Erythroblast (primary cell): Measurements from ENCODE around the gene CEP250.

Experiments used
- GATA1 ChIP-seq: IDR thresholded peaks from 2 replicates; pipeline ENCODE4 v1.6.1; 2011; ENCODE audit warnings: low read depth, mild to moderate bottlenecking, control low read depth, low read length, moderate library complexity
- POLR2A ChIP-seq: IDR thresholded peaks from 2 replicates; pipeline ENCODE4 v1.6.1; 2011; ENCODE audit warnings: mild to moderate bottlenecking, low read length

- no peak for TF ChIP-seq POLR2A
- TF ChIP-seq GATA1: no peak
Observed at GRCh38 chr20:35564905-35565304, 109.5 kb downstream of the CEP250 start.
